HG02571 (cell line): ENCODE results near the gene SLC3A2.
A peak's percentile ranks its signal among the peaks of the same experiment; 100 is the strongest.
"Not testable (repeated sequence)": the region's sequence is repeated elsewhere in the genome, so short reads cannot be mapped to it uniquely, and the experiment has no call there.

Source experiments
- ATAC-seq: cut with Tn5 transposase; IDR thresholded peaks from one replicate; pipeline ENCODE4 v1.9.1; 2021; ENCODE audit warnings: mild to moderate bottlenecking, moderate library complexity; ENCODE audit not compliant: unreplicated experiment

The SLC3A2 gene

GRCh38 chr11:62852523-62853188 is 28.0 kb upstream of the SLC3A2 start:
- no peak for ATAC-seq

- ATAC-seq = no peak
Observed at GRCh38 chr11:62853279-62853965, 27.3 kb upstream of the SLC3A2 start.

GRCh38 chr11:62854013-62854824 is 26.5 kb upstream of the SLC3A2 start:
- ATAC-seq = no peak

GRCh38 chr11:62854825-62855570 is 25.7 kb upstream of the SLC3A2 start:
- no peak for ATAC-seq

GRCh38 chr11:62855571-62856332 is 24.9 kb upstream of the SLC3A2 start:
- ATAC-seq = peak; percentile 85

- ATAC-seq = no peak
Observed at GRCh38 chr11:62856333-62856895, 24.3 kb upstream of the SLC3A2 start.

GRCh38 chr11:62857541-62857982 is 23.1 kb upstream of the SLC3A2 start:
- no peak for ATAC-seq

- no peak for ATAC-seq
Observed at GRCh38 chr11:62858201-62858600, 22.5 kb upstream of the SLC3A2 start.

- ATAC-seq = not testable (repeated sequence)
Observed at GRCh38 chr11:62859281-62859703, 21.4 kb upstream of the SLC3A2 start.

GRCh38 chr11:62860835-62861563 is 19.7 kb upstream of the SLC3A2 start:
- no peak for ATAC-seq

GRCh38 chr11:62861564-62862192 is 19.0 kb upstream of the SLC3A2 start:
- ATAC-seq = not testable (repeated sequence)

- ATAC-seq = no peak
Observed at GRCh38 chr11:62863687-62864335, 16.9 kb upstream of the SLC3A2 start.

- no peak for ATAC-seq
Observed at GRCh38 chr11:62865635-62866034, 15.1 kb upstream of the SLC3A2 start.

- no peak for ATAC-seq
Observed at GRCh38 chr11:62874851-62875250, 5.8 kb upstream of the SLC3A2 start.

GRCh38 chr11:62875698-62876478 is 4.8 kb upstream of the SLC3A2 start:
- no peak for ATAC-seq

GRCh38 chr11:62876712-62877111 is 4.0 kb upstream of the SLC3A2 start:
- ATAC-seq = no peak

- no peak for ATAC-seq
Observed at GRCh38 chr11:62879235-62879978, 1.3 kb upstream of the SLC3A2 start.
